Activated naive CD8-positive, alpha-beta T cell treated with anti-CD3 and anti-CD28 coated beads for 36 hours (primary cell): ENCODE measurements around the gene MR1. TPM values are rescaled to one million over a fixed set of nuclear protein-coding genes. Genes with fewer than 3 reads are reported as not detected.
"Not testable (repeated sequence)": the region's sequence is repeated elsewhere in the genome, so short reads cannot be mapped to it uniquely, and the experiment has no call there.

Experiments
- DNase-seq: peaks from one replicate; pipeline ENCODE4 v3.0.0; 2021
- H3K27ac Mint-ChIP-seq: one replicate; pipeline ENCODE4 v1.8.0; 2022; ENCODE audit warnings: mild to moderate bottlenecking, moderate library complexity, mixed read lengths
- H3K27me3 Mint-ChIP-seq: one replicate; pipeline ENCODE4 v1.8.0; 2022; ENCODE audit warnings: mild to moderate bottlenecking, mixed read lengths
- H3K36me3 Mint-ChIP-seq: one replicate; pipeline ENCODE4 v1.8.0; 2021; ENCODE audit warnings: mild to moderate bottlenecking, mixed read lengths
- H3K4me1 Mint-ChIP-seq: one replicate; pipeline ENCODE4 v1.8.0; 2021; ENCODE audit warnings: mixed read lengths
- H3K4me3 Mint-ChIP-seq: one replicate; pipeline ENCODE4 v1.8.0; 2022; ENCODE audit warnings: mild to moderate bottlenecking, moderate library complexity, mixed read lengths
- H3K9me3 Mint-ChIP-seq: one replicate; pipeline ENCODE4 v1.8.0; 2022; ENCODE audit warnings: mixed read lengths
- total RNA-seq, 2 experiments: library from RNA; stranded (reverse); gene quantifications; one replicate each; pipeline ENCODE4 v1.2.3, GENCODE V29; 2021

The MR1 gene
- total RNA-seq, 2 experiments from 2014 or later = 14.5 to 15.5 TPM

- H3K27ac Mint-ChIP-seq = peak overlapping the region; percentile 81
- peaks cover 27% of the 10 kb centered on the region for H3K36me3 Mint-ChIP-seq
- H3K9me3 Mint-ChIP-seq = no peaks in the 10 kb centered on the region
- peaks cover 47% of the 10 kb centered on the region for H3K4me1 Mint-ChIP-seq
- peak overlapping the region; percentile 53 for H3K4me3 Mint-ChIP-seq
- H3K27me3 Mint-ChIP-seq = no peaks in the 10 kb centered on the region
- DNase-seq = no peak
Measured at GRCh38 chr1:181043025-181043888, 9.5 kb downstream of the MR1 start.

GRCh38 chr1:181044449-181044966, 10.7 kb downstream of the MR1 start:
- peak; percentile 75 for DNase-seq
- H3K4me1 Mint-ChIP-seq = peaks cover 42% of the 10 kb centered on the region
- no peaks in the 10 kb centered on the region for H3K27me3 Mint-ChIP-seq
- H3K9me3 Mint-ChIP-seq = no peaks in the 10 kb centered on the region
- peaks cover 21% of the 10 kb centered on the region for H3K36me3 Mint-ChIP-seq
- H3K4me3 Mint-ChIP-seq = peak overlapping the region; percentile 49
- H3K27ac Mint-ChIP-seq = peak overlapping the region; percentile 87

- not testable (repeated sequence) for H3K4me3 Mint-ChIP-seq, H3K9me3 Mint-ChIP-seq, H3K27me3 Mint-ChIP-seq, DNase-seq, H3K27ac Mint-ChIP-seq
- Mint-ChIP-seq H3K36me3 (peaks cover 16% of the 10 kb centered on the region), H3K4me1 (peaks cover 32% of the 10 kb centered on the region)
Measured at GRCh38 chr1:181045946-181046345, 12.2 kb downstream of the MR1 start.

GRCh38 chr1:181049378-181049777, 15.6 kb downstream of the MR1 start:
- H3K9me3 Mint-ChIP-seq = no peaks in the 10 kb centered on the region

GRCh38 chr1:181050922-181051321, 17.1 kb downstream of the MR1 start:
- DNase-seq = no peak
- no peak overlapping the region for H3K27ac Mint-ChIP-seq
- no peaks in the 10 kb centered on the region for H3K9me3 Mint-ChIP-seq
- H3K4me1 Mint-ChIP-seq = no peaks in the 10 kb centered on the region
- no peak overlapping the region for H3K4me3 Mint-ChIP-seq
- H3K27me3 Mint-ChIP-seq = no peaks in the 10 kb centered on the region
- H3K36me3 Mint-ChIP-seq = peaks cover 8% of the 10 kb centered on the region

More at GRCh38 chr1:181049378-181049777, 15.6 kb downstream of the MR1 start:
- DNase-seq = no peak
- Mint-ChIP-seq H3K36me3 (peaks cover 14% of the 10 kb centered on the region), H3K4me3 (no peak overlapping the region), H3K4me1 (peaks cover 8% of the 10 kb centered on the region), H3K27ac (no peak overlapping the region), H3K27me3 (no peaks in the 10 kb centered on the region)

- no peak for DNase-seq
- peaks cover 3% of the 10 kb centered on the region for H3K4me1 Mint-ChIP-seq
- H3K27me3 Mint-ChIP-seq = no peaks in the 10 kb centered on the region
- H3K27ac Mint-ChIP-seq = no peak overlapping the region
- H3K36me3 Mint-ChIP-seq = peaks cover 31% of the 10 kb centered on the region
- H3K9me3 Mint-ChIP-seq = peaks cover 13% of the 10 kb centered on the region
- no peak overlapping the region for H3K4me3 Mint-ChIP-seq
Measured at GRCh38 chr1:181056560-181056959, 22.8 kb downstream of the MR1 start.

GRCh38 chr1:181057079-181057478, 23.3 kb downstream of the MR1 start:
- Mint-ChIP-seq H3K36me3 (peaks cover 31% of the 10 kb centered on the region), H3K9me3 (peaks cover 13% of the 10 kb centered on the region), H3K4me3 (no peak overlapping the region), H3K27me3 (no peaks in the 10 kb centered on the region), H3K27ac (no peak overlapping the region), H3K4me1 (peaks cover 8% of the 10 kb centered on the region)
- DNase-seq = no peak

GRCh38 chr1:181059435-181059834, 25.7 kb downstream of the MR1 start:
- H3K4me3 Mint-ChIP-seq = no peak overlapping the region
- peaks cover 13% of the 10 kb centered on the region for H3K9me3 Mint-ChIP-seq
- no peaks in the 10 kb centered on the region for H3K27me3 Mint-ChIP-seq
- no peak overlapping the region for H3K27ac Mint-ChIP-seq
- peaks cover 21% of the 10 kb centered on the region for H3K4me1 Mint-ChIP-seq
- DNase-seq = no peak
- peaks cover 31% of the 10 kb centered on the region for H3K36me3 Mint-ChIP-seq

- Mint-ChIP-seq H3K27me3 (no peaks in the 10 kb centered on the region), H3K27ac (no peak overlapping the region), H3K4me1 (peaks cover 21% of the 10 kb centered on the region), H3K36me3 (peaks cover 31% of the 10 kb centered on the region), H3K9me3 (peaks cover 13% of the 10 kb centered on the region), H3K4me3 (no peak overlapping the region)
- no peak for DNase-seq
Measured at GRCh38 chr1:181060066-181060465, 26.3 kb downstream of the MR1 start.

GRCh38 chr1:181060947-181061346, 27.2 kb downstream of the MR1 start:
- H3K27ac Mint-ChIP-seq, H3K4me3 Mint-ChIP-seq, DNase-seq, H3K27me3 Mint-ChIP-seq: not testable (repeated sequence)
- H3K36me3 Mint-ChIP-seq = peaks cover 31% of the 10 kb centered on the region
- peaks cover 21% of the 10 kb centered on the region for H3K4me1 Mint-ChIP-seq
- H3K9me3 Mint-ChIP-seq = peaks cover 13% of the 10 kb centered on the region

- no peaks in the 10 kb centered on the region for H3K27me3 Mint-ChIP-seq
- DNase-seq = no peak
- no peak overlapping the region for H3K4me3 Mint-ChIP-seq
- H3K36me3 Mint-ChIP-seq = peaks cover 31% of the 10 kb centered on the region
- H3K27ac Mint-ChIP-seq = no peak overlapping the region
- peaks cover 13% of the 10 kb centered on the region for H3K9me3 Mint-ChIP-seq
- peaks cover 21% of the 10 kb centered on the region for H3K4me1 Mint-ChIP-seq
Measured at GRCh38 chr1:181061487-181061886, 27.7 kb downstream of the MR1 start.

GRCh38 chr1:181061891-181062835, 28.4 kb downstream of the MR1 start:
- no peaks in the 10 kb centered on the region for H3K27me3 Mint-ChIP-seq
- peaks cover 21% of the 10 kb centered on the region for H3K4me1 Mint-ChIP-seq
- DNase-seq = peak; percentile 47
- peak overlapping the region; percentile 84 for H3K27ac Mint-ChIP-seq
- peaks cover 30% of the 10 kb centered on the region for H3K36me3 Mint-ChIP-seq
- H3K9me3 Mint-ChIP-seq = peaks cover 13% of the 10 kb centered on the region
- peak overlapping the region; percentile 69 for H3K4me3 Mint-ChIP-seq

GRCh38 chr1:181062836-181063428, 29.1 kb downstream of the MR1 start:
- Mint-ChIP-seq H3K27me3 (no peaks in the 10 kb centered on the region), H3K4me3 (peak overlapping the region; percentile 69), H3K27ac (peak overlapping the region; percentile 84), H3K4me1 (peaks cover 21% of the 10 kb centered on the region), H3K9me3 (peaks cover 13% of the 10 kb centered on the region), H3K36me3 (peaks cover 26% of the 10 kb centered on the region)
- peak; percentile 43 for DNase-seq

- Mint-ChIP-seq H3K9me3 (peaks cover 10% of the 10 kb centered on the region), H3K36me3 (peaks cover 17% of the 10 kb centered on the region), H3K27ac (no peak overlapping the region), H3K4me3 (no peak overlapping the region), H3K27me3 (no peaks in the 10 kb centered on the region), H3K4me1 (peaks cover 21% of the 10 kb centered on the region)
- no peak for DNase-seq
Measured at GRCh38 chr1:181064011-181064623, 30.3 kb downstream of the MR1 start.
